Neural progenitor cell (in vitro differentiated cells): ENCODE data around the gene FCSK. TPM values are rescaled to one million over a fixed set of nuclear protein-coding genes. Genes with fewer than 3 reads are reported as not detected.

Experiments used
- DNase-seq: peaks from one replicate; pipeline ENCODE4 v3.0.0-alpha.2; 2016; ENCODE audit warnings: low spot score
- H2AFZ ChIP-seq: fragments of 200-600 bp; sonication (generic); replicated peaks from 2 replicates; pipeline ENCODE4 v1.6.1; 2016; ENCODE audit warnings: antibody characterized with exemption
- H3F3A ChIP-seq: fragments of 200-600 bp; sonication (generic); 2 replicates; pipeline ENCODE4 v1.6.1; 2016; ENCODE audit warnings: antibody characterized with exemption, low read depth
- H3K27ac ChIP-seq: fragments of 200-600 bp; sonication (generic); 2 replicates; pipeline ENCODE4 v1.5.1; 2016; ENCODE audit warnings: mild to moderate bottlenecking
- H3K27me3 ChIP-seq: fragments of 200-600 bp; sonication (generic); 2 replicates; pipeline ENCODE4 v1.6.1; 2016; ENCODE audit warnings: mild to moderate bottlenecking, moderate library complexity
- H3K36me3 ChIP-seq: fragments of 200-600 bp; sonication (generic); 2 replicates; pipeline ENCODE4 v1.5.1; 2016
- H3K4me1 ChIP-seq: fragments of 200-600 bp; sonication (generic); 2 replicates; pipeline ENCODE4 v1.6.1; 2016; ENCODE audit warnings: mixed run types
- H3K4me2 ChIP-seq: fragments of 200-600 bp; sonication (generic); 2 replicates; pipeline ENCODE4 v1.6.1; 2016
- H3K4me3 ChIP-seq: fragments of 200-600 bp; sonication (generic); 2 replicates; pipeline ENCODE4 v1.5.1; 2016
- H3K79me2 ChIP-seq: fragments of 200-600 bp; sonication (generic); 2 replicates; pipeline ENCODE4 v1.6.1; 2016; ENCODE audit warnings: low read depth
- H3K9ac ChIP-seq: fragments of 200-600 bp; sonication (generic); 2 replicates; pipeline ENCODE4 v1.6.1; 2016
- H3K9me3 ChIP-seq: fragments of 200-600 bp; sonication (generic); 2 replicates; pipeline ENCODE4 v1.5.1; 2016; ENCODE audit warnings: low read depth
- H4K20me1 ChIP-seq: fragments of 200-600 bp; sonication (generic); 2 replicates; pipeline ENCODE4 v1.6.1; 2016; ENCODE audit warnings: low read depth
- H3K27ac Mint-ChIP-seq: 3 replicates; pipeline ENCODE4 v1.8.0; 2021; ENCODE audit warnings: mixed read lengths
- H3K27me3 Mint-ChIP-seq: 2 replicates; pipeline ENCODE4 v1.8.0; 2022; ENCODE audit warnings: low read depth, mild to moderate bottlenecking, inconsistent platforms, moderate library complexity, mixed read lengths; ENCODE audit not compliant: insufficient read depth
- H3K36me3 Mint-ChIP-seq: 3 replicates; pipeline ENCODE4 v1.8.0; 2021; ENCODE audit warnings: mixed read lengths
- H3K4me1 Mint-ChIP-seq: 3 replicates; pipeline ENCODE4 v1.8.0; 2021; ENCODE audit warnings: mixed read lengths
- H3K4me3 Mint-ChIP-seq: 3 replicates; pipeline ENCODE4 v1.8.0; 2021; ENCODE audit warnings: mild to moderate bottlenecking, moderate library complexity, mixed read lengths
- H3K9me3 Mint-ChIP-seq: 3 replicates; pipeline ENCODE4 v1.8.0; 2020; ENCODE audit warnings: mixed read lengths
- CTCF ChIP-seq: fragments of 200-600 bp; sonication (generic); IDR thresholded peaks from 2 replicates; pipeline ENCODE4 v1.5.1; 2017; ENCODE audit warnings: antibody characterized with exemption, mild to moderate bottlenecking
- EZH2 ChIP-seq: fragments of 200-600 bp; sonication (generic); IDR thresholded peaks from 2 replicates; pipeline ENCODE4 v1.6.1; 2017; ENCODE audit warnings: antibody characterized with exemption, mild to moderate bottlenecking, moderate library complexity
- EZH2phosphoT487 ChIP-seq: fragments of 200-600 bp; sonication (generic); IDR thresholded peaks from 2 replicates; pipeline ENCODE4 v1.6.1; 2017; ENCODE audit warnings: antibody characterized with exemption
- total RNA-seq: library from RNA; depleted of rRNA; stranded (reverse); fragments of >200 nt; gene quantifications from 2 replicates; pipeline ENCODE4 v1.2.3, GENCODE V29; 2015; ENCODE audit warnings: low replicate concordance

The FCSK gene
- total RNA-seq, 1 donor from 2014 or later, result 11.0 TPM

- peaks cover 90% of the 10 kb centered on the region for H3K79me2 ChIP-seq
- H2AFZ ChIP-seq, result no peak overlapping the region
- H3K4me1 Mint-ChIP-seq, result peaks cover 73% of the 10 kb centered on the region
- peaks cover 7% of the 10 kb centered on the region for H3K36me3 Mint-ChIP-seq
- no peak overlapping the region for H3K4me2 ChIP-seq
- no peak overlapping the region for H3K4me3 ChIP-seq
- H3K9me3 Mint-ChIP-seq, result no peaks in the 10 kb centered on the region
- H3K27me3 Mint-ChIP-seq, result peaks cover 5% of the 10 kb centered on the region
- peaks cover 41% of the 10 kb centered on the region for H3K4me1 ChIP-seq
- TF ChIP-seq CTCF (no peak), EZH2phosphoT487 (no peak), EZH2 (no peak)
- no peak for DNase-seq
- H4K20me1 ChIP-seq, result peaks cover 32% of the 10 kb centered on the region
- peak overlapping the region; percentile 57 for H3K27ac Mint-ChIP-seq
- H3K36me3 ChIP-seq, result no peaks in the 10 kb centered on the region
- H3K9ac ChIP-seq, result no peak overlapping the region
- H3K9me3 ChIP-seq, result no peaks in the 10 kb centered on the region
- H3K4me3 Mint-ChIP-seq, result peak overlapping the region; percentile 67
- H3K27ac ChIP-seq, result no peak overlapping the region
- peaks cover 41% of the 10 kb centered on the region for H3F3A ChIP-seq
- H3K27me3 ChIP-seq, result no peaks in the 10 kb centered on the region
These were observed 20.8 kb upstream of the FCSK start for GRCh38 chr16:70433458-70434103.

DNA sequence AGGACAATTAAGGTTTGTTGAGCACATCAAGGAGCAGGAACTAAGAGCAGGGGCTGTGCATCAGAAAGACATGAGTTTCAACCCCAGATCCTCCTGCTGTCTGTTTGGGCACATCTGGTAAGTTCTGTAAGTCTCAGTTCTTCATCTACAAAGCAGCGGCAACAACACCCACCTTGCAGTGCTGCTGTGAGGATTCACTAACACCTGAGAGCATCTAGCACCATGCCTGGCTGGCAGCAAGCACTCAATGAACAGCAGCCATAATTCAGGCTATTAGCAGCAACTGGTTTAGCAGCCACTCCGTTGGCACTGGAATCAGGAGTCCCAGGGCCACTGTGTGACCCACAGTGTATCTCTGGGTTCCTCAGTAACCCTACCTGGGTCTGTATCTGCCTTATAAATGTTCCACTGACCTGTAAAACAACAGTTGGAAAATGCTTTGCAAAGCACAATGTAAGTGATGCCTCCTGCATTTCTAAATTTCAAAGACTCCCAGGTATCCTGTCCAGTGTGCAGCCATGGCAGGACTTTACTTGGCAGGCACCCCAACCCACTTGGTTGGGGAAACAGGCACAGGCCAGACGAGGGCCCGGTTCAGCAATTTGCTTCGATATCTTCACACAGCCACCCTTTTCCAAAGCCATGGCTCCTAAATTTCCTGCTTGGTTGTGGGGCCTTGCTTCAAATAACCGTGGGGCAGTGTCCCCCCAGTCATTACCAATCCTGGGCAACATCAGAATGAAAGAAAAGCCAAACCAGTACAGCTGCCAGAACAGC, 19.7 kb upstream of the FCSK start:
- no peak for DNase-seq
- TF ChIP-seq EZH2, result no peak
- TF ChIP-seq CTCF, result no peak
- no peak for TF ChIP-seq EZH2phosphoT487
- peaks cover 7% of the 10 kb centered on the region for H3K36me3 Mint-ChIP-seq
- H3F3A ChIP-seq, result peaks cover 30% of the 10 kb centered on the region
- H3K9me3 Mint-ChIP-seq, result no peaks in the 10 kb centered on the region
- no peak overlapping the region for H3K4me3 ChIP-seq
- no peak overlapping the region for H3K4me3 Mint-ChIP-seq
- H3K9ac ChIP-seq, result no peak overlapping the region
- H4K20me1 ChIP-seq, result peaks cover 32% of the 10 kb centered on the region
- H3K36me3 ChIP-seq, result no peaks in the 10 kb centered on the region
- no peaks in the 10 kb centered on the region for H3K27me3 ChIP-seq
- no peaks in the 10 kb centered on the region for H3K9me3 ChIP-seq
- no peak overlapping the region for H3K4me2 ChIP-seq
- peaks cover 35% of the 10 kb centered on the region for H3K4me1 ChIP-seq
- no peak overlapping the region for H3K27ac ChIP-seq
- peaks cover 89% of the 10 kb centered on the region for H3K79me2 ChIP-seq
- H3K27ac Mint-ChIP-seq, result peak overlapping the region; percentile 33
- no peak overlapping the region for H2AFZ ChIP-seq
- peaks cover 66% of the 10 kb centered on the region for H3K4me1 Mint-ChIP-seq
- H3K27me3 Mint-ChIP-seq, result peaks cover 3% of the 10 kb centered on the region

DNA sequence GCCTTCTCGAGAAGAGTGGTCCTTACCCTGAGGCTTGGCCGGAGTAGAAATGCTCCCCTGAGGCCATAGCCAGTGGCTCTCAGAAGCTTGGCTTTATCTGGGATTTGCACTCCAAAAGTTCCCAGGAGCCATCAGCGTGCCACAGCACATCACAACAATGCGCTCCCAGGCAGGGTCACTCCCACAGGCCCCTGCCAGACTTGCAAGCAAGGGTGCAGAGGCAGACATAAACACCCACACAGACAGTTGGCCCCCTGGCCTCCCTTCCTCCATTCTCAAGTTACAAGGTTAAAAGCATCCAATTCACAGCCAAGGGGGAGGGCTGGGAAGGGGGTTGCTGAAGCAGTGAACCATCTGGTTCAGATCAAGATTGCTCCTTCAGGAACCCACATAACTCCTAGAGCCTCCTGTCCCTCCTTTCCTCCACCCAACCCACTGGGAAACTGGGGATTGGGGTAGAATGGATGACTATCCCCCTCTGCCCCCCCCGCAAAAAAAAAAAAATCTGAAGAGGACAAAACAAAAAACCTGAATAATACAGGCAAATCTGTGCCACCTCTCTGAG, 17.3 kb upstream of the FCSK start:
- H3K4me1 Mint-ChIP-seq, result peaks cover 52% of the 10 kb centered on the region
- Histone ChIP-seq H3K36me3 (no peaks in the 10 kb centered on the region), H3K9ac (no peak overlapping the region), H3K4me3 (peak overlapping the region; percentile 79), H3K79me2 (peaks cover 64% of the 10 kb centered on the region), H3K27me3 (no peaks in the 10 kb centered on the region), H3F3A (peaks cover 18% of the 10 kb centered on the region), H4K20me1 (peaks cover 32% of the 10 kb centered on the region), H2AFZ (no peak overlapping the region), H3K9me3 (no peaks in the 10 kb centered on the region), H3K27ac (no peak overlapping the region), H3K4me2 (peak overlapping the region; percentile 98), H3K4me1 (peaks cover 27% of the 10 kb centered on the region)
- H3K36me3 Mint-ChIP-seq, result peaks cover 7% of the 10 kb centered on the region
- no peaks in the 10 kb centered on the region for H3K9me3 Mint-ChIP-seq
- peak overlapping the region; percentile 89 for H3K27ac Mint-ChIP-seq
- peak overlapping the region; percentile 95 for H3K4me3 Mint-ChIP-seq
- peak; percentile 60 for DNase-seq
- peaks cover 11% of the 10 kb centered on the region for H3K27me3 Mint-ChIP-seq
- TF ChIP-seq EZH2, result no peak
- no peak for TF ChIP-seq EZH2phosphoT487
- no peak for TF ChIP-seq CTCF
